Measurements from ENCODE around the gene CHM. TPM values are rescaled to one million over a fixed set of nuclear protein-coding genes. Genes with fewer than 3 reads are reported as not detected.

Gene CHM
- total RNA-seq, 1 donor from 2014 or later, result 33.3 TPM

DNA sequence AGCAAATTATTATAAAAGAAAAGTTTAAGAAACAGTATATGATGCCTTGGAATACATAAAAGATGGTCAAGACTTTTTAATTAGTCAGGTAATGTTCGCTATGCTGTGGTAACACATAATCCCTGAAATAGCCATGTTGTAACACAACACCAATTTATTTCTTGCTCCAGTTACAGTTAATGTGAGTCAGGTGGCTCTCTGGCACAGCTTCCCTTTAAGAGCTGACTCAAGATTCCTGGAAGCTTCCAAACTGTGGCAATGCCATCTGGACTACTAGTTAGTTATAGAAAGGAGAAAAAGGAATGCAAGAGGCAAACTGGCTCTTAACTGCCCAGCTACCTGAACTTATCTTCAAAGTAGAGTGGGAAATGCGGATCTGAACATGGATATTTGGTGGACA, 210.5 kb downstream of the CHM start:
- FAIRE-seq, result no peak
- Histone ChIP-seq H3K4me2 (ENCODE audit: low read length) (no peak overlapping the region), H3K27ac (ENCODE audit: low read depth, low read length) (no peak overlapping the region), H3K9ac (ENCODE audit: low read length) (no peak overlapping the region), H3K9me3 (ENCODE audit: insufficient read depth, low read depth, low read length) (no peaks in the 10 kb centered on the region), H3K4me3 (ENCODE audit: insufficient read depth, low read depth, low read length) (no peak overlapping the region), H4K20me1 (ENCODE audit: insufficient read depth, low read length) (no peaks in the 10 kb centered on the region), H3K36me3 (ENCODE audit: insufficient read depth, low read length) (no peaks in the 10 kb centered on the region), H3K79me2 (ENCODE audit: insufficient read depth, low read length) (no peaks in the 10 kb centered on the region), H3K27me3 (ENCODE audit: insufficient read depth, low read length) (no peaks in the 10 kb centered on the region), H2AFZ (ENCODE audit: low read depth, low read length) (no peak overlapping the region), H3K4me1 (ENCODE audit: insufficient read depth, low read length) (no peaks in the 10 kb centered on the region)
- no peaks in the 10 kb centered on the region for H3K9me3 Mint-ChIP-seq (ENCODE audit: unreplicated experiment)
- no peak for TF ChIP-seq EZH2 (IDR thresholded peaks at IDR 0.05; ENCODE audit: insufficient read depth, low read length)
- TF ChIP-seq, protein P1, sequence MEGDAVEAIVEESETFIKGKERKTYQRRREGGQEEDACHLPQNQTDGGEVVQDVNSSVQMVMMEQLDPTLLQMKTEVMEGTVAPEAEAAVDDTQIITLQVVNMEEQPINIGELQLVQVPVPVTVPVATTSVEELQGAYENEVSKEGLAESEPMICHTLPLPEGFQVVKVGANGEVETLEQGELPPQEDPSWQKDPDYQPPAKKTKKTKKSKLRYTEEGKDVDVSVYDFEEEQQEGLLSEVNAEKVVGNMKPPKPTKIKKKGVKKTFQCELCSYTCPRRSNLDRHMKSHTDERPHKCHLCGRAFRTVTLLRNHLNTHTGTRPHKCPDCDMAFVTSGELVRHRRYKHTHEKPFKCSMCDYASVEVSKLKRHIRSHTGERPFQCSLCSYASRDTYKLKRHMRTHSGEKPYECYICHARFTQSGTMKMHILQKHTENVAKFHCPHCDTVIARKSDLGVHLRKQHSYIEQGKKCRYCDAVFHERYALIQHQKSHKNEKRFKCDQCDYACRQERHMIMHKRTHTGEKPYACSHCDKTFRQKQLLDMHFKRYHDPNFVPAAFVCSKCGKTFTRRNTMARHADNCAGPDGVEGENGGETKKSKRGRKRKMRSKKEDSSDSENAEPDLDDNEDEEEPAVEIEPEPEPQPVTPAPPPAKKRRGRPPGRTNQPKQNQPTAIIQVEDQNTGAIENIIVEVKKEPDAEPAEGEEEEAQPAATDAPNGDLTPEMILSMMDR (IDR thresholded peaks at IDR 0.05; ENCODE audit: insufficient read depth, low read depth, low read length), result no peak
- peaks cover 2% of the 10 kb centered on the region for H3K27me3 Mint-ChIP-seq (ENCODE audit: low read depth, unreplicated experiment)
- no peaks in the 10 kb centered on the region for H3K36me3 Mint-ChIP-seq (ENCODE audit: low read depth, unreplicated experiment)
- H3K4me3 Mint-ChIP-seq (ENCODE audit: unreplicated experiment), result no peak overlapping the region
- no peak overlapping the region for H3K27ac Mint-ChIP-seq (ENCODE audit: unreplicated experiment)
- no peaks in the 10 kb centered on the region for H3K4me1 Mint-ChIP-seq (ENCODE audit: low read depth, unreplicated experiment)
- peak; percentile 5 for DNase-seq (ENCODE audit: low read depth)

GRCh38 chrX:85828771-85829170, 218.6 kb downstream of the CHM start:
- no peak for DNase-seq (ENCODE audit: low read depth)

DNA sequence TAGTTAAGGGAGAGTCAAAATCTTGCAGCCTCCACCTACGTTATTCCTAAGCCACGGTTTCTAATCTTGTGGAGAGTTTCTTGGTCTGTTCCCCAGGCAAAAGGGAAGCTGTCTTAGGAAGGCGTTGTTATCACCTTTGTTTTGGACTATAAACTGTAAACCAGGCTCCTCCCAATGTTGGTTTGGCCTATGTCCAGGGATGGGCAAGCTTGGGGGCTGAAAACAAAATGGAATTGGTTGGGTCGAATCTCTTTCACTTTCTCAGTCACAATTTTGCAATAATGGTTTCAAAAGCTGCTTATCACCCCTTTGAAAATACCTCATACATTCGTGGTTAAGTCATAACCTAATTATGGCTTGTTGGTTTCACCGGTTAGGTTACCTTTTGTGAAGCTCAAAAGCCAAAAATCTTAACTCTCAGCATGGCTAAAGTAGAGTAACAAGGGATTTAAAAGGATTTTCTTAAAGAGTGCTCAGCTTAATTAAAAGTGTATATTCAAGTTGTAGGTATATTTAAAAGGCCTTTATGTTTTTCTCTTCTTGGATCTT, 232.1 kb downstream of the CHM start:
- Mint-ChIP-seq H3K27me3 (ENCODE audit: low read depth, unreplicated experiment) (no peaks in the 10 kb centered on the region), H3K9me3 (ENCODE audit: unreplicated experiment) (peaks cover 5% of the 10 kb centered on the region), H3K4me3 (ENCODE audit: unreplicated experiment) (no peak overlapping the region), H3K4me1 (ENCODE audit: low read depth, unreplicated experiment) (no peaks in the 10 kb centered on the region), H3K27ac (ENCODE audit: unreplicated experiment) (no peak overlapping the region), H3K36me3 (ENCODE audit: low read depth, unreplicated experiment) (no peaks in the 10 kb centered on the region)
- Histone ChIP-seq H3K4me1 (ENCODE audit: insufficient read depth, low read length) (no peaks in the 10 kb centered on the region), H2AFZ (ENCODE audit: low read depth, low read length) (no peak overlapping the region), H3K4me3 (ENCODE audit: insufficient read depth, low read depth, low read length) (no peak overlapping the region), H3K27me3 (ENCODE audit: insufficient read depth, low read length) (no peaks in the 10 kb centered on the region), H3K9me3 (ENCODE audit: insufficient read depth, low read depth, low read length) (no peaks in the 10 kb centered on the region), H3K9ac (ENCODE audit: low read length) (no peak overlapping the region), H3K4me2 (ENCODE audit: low read length) (no peak overlapping the region), H4K20me1 (ENCODE audit: insufficient read depth, low read length) (no peaks in the 10 kb centered on the region), H3K79me2 (ENCODE audit: insufficient read depth, low read length) (no peaks in the 10 kb centered on the region), H3K27ac (ENCODE audit: low read depth, low read length) (no peak overlapping the region), H3K36me3 (ENCODE audit: insufficient read depth, low read length) (no peaks in the 10 kb centered on the region)
- TF ChIP-seq, protein P1 (IDR thresholded peaks at IDR 0.05; ENCODE audit: insufficient read depth, low read depth, low read length), result no peak
- TF ChIP-seq EZH2 (IDR thresholded peaks at IDR 0.05; ENCODE audit: insufficient read depth, low read length), result no peak
- FAIRE-seq (no peak), DNase-seq (ENCODE audit: low read depth) (no peak)

More at GRCh38 chrX:85828771-85829170, 218.6 kb downstream of the CHM start:
- Mint-ChIP-seq H3K36me3 (ENCODE audit: low read depth, unreplicated experiment) (no peaks in the 10 kb centered on the region), H3K4me3 (ENCODE audit: unreplicated experiment) (no peak overlapping the region), H3K27me3 (ENCODE audit: low read depth, unreplicated experiment) (no peaks in the 10 kb centered on the region), H3K9me3 (ENCODE audit: unreplicated experiment) (no peaks in the 10 kb centered on the region), H3K27ac (ENCODE audit: unreplicated experiment) (no peak overlapping the region), H3K4me1 (ENCODE audit: low read depth, unreplicated experiment) (no peaks in the 10 kb centered on the region)
- H3K27me3 ChIP-seq (ENCODE audit: insufficient read depth, low read length), result no peaks in the 10 kb centered on the region
- H3K9ac ChIP-seq (ENCODE audit: low read length), result no peak overlapping the region
- no peak overlapping the region for H3K27ac ChIP-seq (ENCODE audit: low read depth, low read length)
- no peak overlapping the region for H2AFZ ChIP-seq (ENCODE audit: low read depth, low read length)
- no peak overlapping the region for H3K4me2 ChIP-seq (ENCODE audit: low read length)
- H4K20me1 ChIP-seq (ENCODE audit: insufficient read depth, low read length), result no peaks in the 10 kb centered on the region
- H3K79me2 ChIP-seq (ENCODE audit: insufficient read depth, low read length), result no peaks in the 10 kb centered on the region
- no peaks in the 10 kb centered on the region for H3K36me3 ChIP-seq (ENCODE audit: insufficient read depth, low read length)
- H3K4me1 ChIP-seq (ENCODE audit: insufficient read depth, low read length), result no peaks in the 10 kb centered on the region
- H3K4me3 ChIP-seq (ENCODE audit: insufficient read depth, low read depth, low read length), result no peak overlapping the region
- FAIRE-seq, result peak; percentile 96
- no peaks in the 10 kb centered on the region for H3K9me3 ChIP-seq (ENCODE audit: insufficient read depth, low read depth, low read length)
- TF ChIP-seq, protein P1 (IDR thresholded peaks at IDR 0.05; ENCODE audit: insufficient read depth, low read depth, low read length), result no peak
- TF ChIP-seq EZH2 (IDR thresholded peaks at IDR 0.05; ENCODE audit: insufficient read depth, low read length), result no peak
